GM12878 (cell line): ENCODE data around the gene DHPS.

Experiments used
- MEF2A ChIP-seq: IDR thresholded peaks from 2 replicates; pipeline ENCODE4 v1.6.1; 2011; ENCODE audit warnings: low read depth, mild to moderate bottlenecking, low read length, moderate library complexity; ENCODE audit not compliant: insufficient read depth
- PAX8 ChIP-seq: fragments of 450-650 bp; IDR thresholded peaks from 2 replicates; pipeline ENCODE4 v1.6.1; 2017; ENCODE audit warnings: mild to moderate bottlenecking, moderate library complexity
- POLR2AphosphoS5 ChIP-seq: IDR thresholded peaks from 2 replicates; pipeline ENCODE4 v1.6.1; 2011; ENCODE audit warnings: mild to moderate bottlenecking, low read length, inconsistent platforms
- TCF7 ChIP-seq: IDR thresholded peaks from 2 replicates; pipeline ENCODE4 v1.6.1; 2014; ENCODE audit warnings: antibody characterized with exemption, borderline replicate concordance
- ZNF274 ChIP-seq: IDR thresholded peaks from one replicate; pipeline ENCODE4 v1.8.0; 2011; ENCODE audit not compliant: insufficient read length, insufficient read depth
- TF ChIP-seq, protein P1 (sequence below), 3 experiments: IDR thresholded peaks in 2 of 3; conservative IDR thresholded peaks in 1 of 3; 2 replicates each; pipeline ENCODE4 v1.5.1; 2011; ENCODE audit warnings: low read depth in 3 of 3, low read length in 3 of 3, mild to moderate bottlenecking in 3 of 3, control low read depth in 2 of 3, moderate library complexity in 2 of 3, inconsistent platforms in 1 of 3, mixed read lengths in 1 of 3; ENCODE audit not compliant: control insufficient read depth in 2 of 3, insufficient read depth in 1 of 3; ENCODE audit errors: extremely low read depth in 1 of 3

DNA sequence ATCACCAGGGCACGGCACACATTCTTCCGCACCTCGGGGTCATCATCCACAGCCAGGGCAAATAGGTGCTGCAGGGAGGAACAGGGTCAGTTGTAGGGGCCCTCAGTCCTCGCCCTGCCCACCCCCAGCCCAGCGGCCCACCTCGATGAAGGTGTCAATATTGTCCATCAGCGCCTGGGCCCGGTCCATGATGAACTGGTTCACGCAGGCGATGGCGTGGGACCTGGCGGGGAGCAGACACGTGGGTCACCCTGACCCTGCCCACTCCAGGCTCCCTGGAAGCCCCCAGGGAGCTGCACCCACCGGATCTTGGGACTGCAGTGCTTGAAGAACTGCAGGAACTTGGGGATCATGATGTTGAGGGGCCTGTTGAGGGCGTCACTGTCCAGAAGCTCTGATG is 33.4 kb upstream of the DHPS start:
- TF ChIP-seq, protein P1, sequence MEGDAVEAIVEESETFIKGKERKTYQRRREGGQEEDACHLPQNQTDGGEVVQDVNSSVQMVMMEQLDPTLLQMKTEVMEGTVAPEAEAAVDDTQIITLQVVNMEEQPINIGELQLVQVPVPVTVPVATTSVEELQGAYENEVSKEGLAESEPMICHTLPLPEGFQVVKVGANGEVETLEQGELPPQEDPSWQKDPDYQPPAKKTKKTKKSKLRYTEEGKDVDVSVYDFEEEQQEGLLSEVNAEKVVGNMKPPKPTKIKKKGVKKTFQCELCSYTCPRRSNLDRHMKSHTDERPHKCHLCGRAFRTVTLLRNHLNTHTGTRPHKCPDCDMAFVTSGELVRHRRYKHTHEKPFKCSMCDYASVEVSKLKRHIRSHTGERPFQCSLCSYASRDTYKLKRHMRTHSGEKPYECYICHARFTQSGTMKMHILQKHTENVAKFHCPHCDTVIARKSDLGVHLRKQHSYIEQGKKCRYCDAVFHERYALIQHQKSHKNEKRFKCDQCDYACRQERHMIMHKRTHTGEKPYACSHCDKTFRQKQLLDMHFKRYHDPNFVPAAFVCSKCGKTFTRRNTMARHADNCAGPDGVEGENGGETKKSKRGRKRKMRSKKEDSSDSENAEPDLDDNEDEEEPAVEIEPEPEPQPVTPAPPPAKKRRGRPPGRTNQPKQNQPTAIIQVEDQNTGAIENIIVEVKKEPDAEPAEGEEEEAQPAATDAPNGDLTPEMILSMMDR (IDR thresholded peaks at IDR 0.05 in 2 of 3, conservative IDR thresholded peaks at IDR 0.05 in 1 of 3; ENCODE audit: control insufficient read depth in 2 of 3, extremely low read depth in 1 of 3, insufficient read depth in 1 of 3, low read depth in 3 of 3, low read length in 3 of 3) = no peak
- TF ChIP-seq POLR2AphosphoS5 (no peak), ZNF274 (no peak), TCF7 (no peak), MEF2A (no peak), PAX8 (no peak)
